ENCODE measurements around the gene MAN2A2.

DNA sequence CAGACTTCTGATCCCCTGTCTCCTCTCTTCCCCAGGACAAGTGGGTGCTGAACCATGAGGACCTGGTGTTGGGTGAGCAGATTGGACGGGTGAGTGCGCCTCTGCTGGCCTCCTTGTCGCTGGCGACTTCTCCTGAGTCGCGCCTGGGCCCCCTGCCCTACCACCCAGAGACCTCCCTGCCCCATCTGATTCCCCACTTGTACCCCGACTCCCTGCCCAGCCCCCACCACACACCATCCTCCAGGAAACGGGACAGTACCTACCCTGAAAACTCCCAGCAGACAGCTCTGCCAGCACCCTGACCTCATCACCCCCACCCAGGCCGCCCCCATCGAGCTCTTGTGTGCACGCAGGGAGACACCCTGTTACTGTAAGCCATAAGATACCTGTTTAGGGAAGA lies 11.1 kb upstream of the MAN2A2 start:
- TF ChIP-seq, protein P1, sequence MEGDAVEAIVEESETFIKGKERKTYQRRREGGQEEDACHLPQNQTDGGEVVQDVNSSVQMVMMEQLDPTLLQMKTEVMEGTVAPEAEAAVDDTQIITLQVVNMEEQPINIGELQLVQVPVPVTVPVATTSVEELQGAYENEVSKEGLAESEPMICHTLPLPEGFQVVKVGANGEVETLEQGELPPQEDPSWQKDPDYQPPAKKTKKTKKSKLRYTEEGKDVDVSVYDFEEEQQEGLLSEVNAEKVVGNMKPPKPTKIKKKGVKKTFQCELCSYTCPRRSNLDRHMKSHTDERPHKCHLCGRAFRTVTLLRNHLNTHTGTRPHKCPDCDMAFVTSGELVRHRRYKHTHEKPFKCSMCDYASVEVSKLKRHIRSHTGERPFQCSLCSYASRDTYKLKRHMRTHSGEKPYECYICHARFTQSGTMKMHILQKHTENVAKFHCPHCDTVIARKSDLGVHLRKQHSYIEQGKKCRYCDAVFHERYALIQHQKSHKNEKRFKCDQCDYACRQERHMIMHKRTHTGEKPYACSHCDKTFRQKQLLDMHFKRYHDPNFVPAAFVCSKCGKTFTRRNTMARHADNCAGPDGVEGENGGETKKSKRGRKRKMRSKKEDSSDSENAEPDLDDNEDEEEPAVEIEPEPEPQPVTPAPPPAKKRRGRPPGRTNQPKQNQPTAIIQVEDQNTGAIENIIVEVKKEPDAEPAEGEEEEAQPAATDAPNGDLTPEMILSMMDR (IDR thresholded peaks at IDR 0.05): no peak
- no peak for TF ChIP-seq POLR2AphosphoS5 (IDR thresholded peaks at IDR 0.05)

Data from esophagus muscularis mucosa (tissue), 3 donors.